HS-5 (cell line): Measurements from ENCODE around the gene SEC24C.
"Not testable (repeated sequence)": the region's sequence is repeated elsewhere in the genome, so short reads cannot be mapped to it uniquely, and the experiment has no call there.

Source experiments
- DNase-seq: peaks from one replicate; pipeline ENCODE4 v3.0.0-alpha.2; 2012; ENCODE audit warnings: low read depth

SEC24C gene

GRCh38 chr10:73796035-73796434 lies 51.9 kb downstream of the SEC24C start:
- not testable (repeated sequence) for DNase-seq

DNA sequence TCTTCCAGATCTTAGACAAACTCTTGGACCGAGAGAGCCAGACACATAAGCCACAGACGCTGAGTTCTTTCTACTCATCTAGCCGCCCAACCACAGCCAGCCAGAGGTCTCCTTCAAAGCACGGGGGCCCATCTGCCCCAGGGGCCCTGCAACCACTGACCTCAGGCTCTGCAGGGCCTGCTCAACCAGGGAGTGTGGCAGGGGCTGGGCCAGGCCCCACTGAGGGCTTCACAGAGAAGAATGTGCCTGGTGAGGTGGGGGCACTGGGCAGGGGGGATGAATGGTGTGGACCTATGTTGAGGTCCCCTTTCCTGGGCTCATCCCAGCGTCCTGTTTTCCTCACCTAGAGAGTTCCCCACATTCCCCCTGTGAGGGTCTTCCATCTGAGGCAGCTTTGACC lies 52.6 kb downstream of the SEC24C start:
- DNase-seq: no peak

DNA sequence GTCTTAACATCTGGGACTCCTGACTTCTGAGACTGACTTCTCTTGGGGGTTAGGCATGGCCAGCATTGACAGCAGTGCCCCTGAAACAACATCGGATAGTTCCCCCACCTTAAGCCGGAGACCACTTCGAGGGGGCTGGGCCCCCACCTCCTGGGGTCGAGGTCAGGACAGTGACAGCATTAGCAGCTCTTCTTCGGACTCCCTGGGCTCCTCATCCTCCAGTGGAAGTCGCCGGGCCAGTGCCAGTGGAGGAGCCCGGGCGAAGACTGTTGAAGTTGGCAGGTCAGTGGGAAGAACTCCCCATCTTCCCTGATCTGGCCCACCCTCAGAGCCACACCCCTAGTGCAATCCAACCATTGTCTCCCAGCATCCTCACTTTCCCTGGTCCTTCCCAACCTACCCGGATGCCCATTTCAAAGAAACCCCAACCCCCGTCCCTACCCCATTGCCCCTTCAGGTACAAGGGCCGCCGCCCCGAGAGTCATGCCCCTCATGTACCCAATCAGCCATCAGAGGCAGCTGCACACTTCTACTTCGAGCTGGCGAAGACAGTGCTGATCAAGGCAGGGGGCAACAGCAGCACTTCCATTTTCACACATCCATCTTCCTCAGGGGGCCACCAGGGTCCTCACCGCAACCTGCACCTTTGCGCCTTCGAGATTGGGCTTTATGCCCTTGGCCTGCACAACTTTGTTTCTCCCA lies 53.3 kb downstream of the SEC24C start:
- no peak for DNase-seq

DNA sequence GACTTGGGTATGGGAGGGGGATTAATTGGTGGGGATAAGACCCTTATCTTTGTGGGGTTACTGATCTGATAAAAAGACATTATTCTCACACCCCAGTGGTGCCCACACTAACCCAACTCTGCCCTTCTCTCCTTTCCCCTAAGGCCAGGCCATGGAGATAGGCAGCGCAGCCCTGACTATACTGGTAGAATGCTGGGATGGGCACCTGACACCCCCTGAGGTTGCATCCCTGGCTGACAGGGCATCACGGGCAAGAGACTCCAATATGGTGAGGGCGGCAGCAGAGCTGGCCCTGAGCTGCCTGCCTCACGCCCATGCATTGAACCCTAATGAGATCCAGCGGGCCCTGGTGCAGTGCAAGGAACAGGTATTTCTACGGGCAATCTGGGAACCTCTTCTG lies 53.9 kb downstream of the SEC24C start:
- no peak for DNase-seq

DNA sequence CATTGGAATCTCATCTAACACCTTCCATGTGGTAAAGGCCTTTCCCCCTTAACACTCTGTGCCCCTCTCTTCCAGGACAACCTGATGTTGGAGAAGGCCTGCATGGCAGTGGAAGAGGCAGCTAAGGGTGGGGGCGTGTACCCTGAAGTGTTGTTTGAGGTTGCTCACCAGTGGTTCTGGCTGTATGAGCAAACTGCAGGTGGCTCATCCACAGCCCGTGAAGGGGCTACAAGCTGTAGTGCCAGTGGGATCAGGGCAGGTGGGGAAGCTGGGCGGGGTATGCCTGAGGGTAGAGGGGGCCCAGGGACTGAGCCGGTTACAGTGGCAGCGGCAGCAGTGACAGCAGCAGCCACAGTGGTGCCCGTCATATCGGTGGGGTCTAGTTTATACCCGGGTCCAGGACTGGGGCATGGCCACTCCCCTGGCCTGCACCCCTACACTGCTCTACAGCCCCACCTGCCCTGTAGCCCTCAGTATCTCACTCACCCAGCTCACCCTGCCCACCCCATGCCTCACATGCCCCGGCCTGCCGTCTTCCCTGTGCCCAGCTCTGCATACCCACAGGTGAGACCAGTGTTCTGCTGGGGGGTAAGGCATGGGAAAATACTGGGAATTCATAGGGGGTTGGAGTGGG lies 54.9 kb downstream of the SEC24C start:
- DNase-seq: no peak

DNA sequence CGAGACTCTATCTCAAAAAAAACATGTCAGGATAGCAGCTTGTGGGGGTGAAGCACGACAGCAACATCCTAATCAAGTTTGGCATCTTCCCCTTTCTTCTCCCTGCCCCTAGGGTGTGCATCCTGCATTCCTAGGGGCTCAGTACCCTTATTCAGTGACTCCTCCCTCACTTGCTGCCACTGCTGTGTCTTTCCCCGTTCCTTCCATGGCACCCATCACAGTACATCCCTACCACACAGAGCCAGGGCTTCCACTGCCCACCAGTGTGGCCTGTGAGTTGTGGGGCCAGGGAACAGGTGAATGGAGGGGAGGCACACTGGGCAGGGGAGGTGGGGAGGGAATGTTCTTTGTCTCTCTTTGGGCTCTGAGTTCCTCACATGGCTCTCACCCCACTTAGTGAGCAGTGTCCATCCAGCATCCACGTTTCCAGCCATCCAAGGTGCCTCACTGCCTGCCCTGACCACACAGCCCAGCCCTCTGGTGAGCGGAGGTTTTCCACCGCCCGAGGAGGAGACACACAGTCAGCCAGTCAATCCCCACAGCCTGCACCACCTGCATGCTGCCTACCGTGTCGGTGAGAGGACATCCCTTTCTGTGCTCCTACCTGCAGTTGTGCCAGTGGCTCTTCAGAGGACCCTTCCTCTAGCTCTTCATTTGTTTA lies 55.9 kb downstream of the SEC24C start:
- no peak for DNase-seq

DNA sequence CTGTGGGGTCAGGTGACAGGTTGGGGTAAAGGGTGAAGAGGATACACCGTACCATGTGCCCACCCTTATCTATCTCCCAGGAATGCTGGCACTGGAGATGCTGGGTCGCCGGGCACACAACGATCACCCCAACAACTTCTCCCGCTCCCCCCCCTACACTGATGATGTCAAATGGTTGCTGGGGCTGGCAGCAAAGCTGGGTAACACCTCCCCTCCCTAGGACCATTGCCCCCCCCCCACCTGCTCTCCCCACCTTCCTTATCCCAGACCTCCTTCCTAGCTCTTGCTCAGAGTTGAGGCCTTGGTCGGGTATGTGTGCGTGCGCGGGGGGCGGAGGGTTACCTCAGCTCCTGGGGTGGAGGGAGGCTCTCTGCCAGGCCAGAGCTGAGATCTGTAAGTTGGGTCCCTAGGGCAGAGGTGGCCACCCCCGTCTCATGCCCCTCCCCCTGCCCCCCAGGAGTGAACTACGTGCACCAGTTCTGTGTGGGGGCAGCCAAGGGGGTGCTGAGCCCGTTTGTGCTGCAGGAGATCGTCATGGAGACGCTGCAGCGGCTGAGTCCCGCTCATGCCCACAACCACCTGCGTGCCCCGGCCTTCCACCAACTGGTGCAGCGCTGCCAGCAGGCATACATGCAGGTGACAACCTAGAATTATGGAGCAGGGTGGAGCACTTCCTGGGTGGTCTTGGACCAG lies 56.5 kb downstream of the SEC24C start:
- no peak for DNase-seq

DNA sequence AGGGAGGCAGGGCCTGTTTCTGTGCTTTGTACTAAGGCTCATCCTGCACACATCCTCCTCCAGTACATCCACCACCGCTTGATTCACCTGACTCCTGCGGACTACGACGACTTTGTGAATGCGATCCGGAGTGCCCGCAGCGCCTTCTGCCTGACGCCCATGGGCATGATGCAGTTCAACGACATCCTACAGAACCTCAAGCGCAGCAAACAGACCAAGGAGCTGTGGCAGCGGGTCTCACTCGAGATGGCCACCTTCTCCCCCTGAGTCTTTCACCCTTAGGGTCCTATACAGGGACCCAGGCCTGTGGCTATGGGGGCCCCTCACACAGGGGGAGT lies 57.0 kb downstream of the SEC24C start:
- DNase-seq: no peak

- no peak for DNase-seq
Observed at GRCh38 chr10:73802276-73802991, 58.3 kb downstream of the SEC24C start.

- no peak for DNase-seq
Observed at GRCh38 chr10:73803680-73804286, 59.6 kb downstream of the SEC24C start.

- DNase-seq: no peak
Observed at GRCh38 chr10:73806176-73806950, 62.2 kb downstream of the SEC24C start.

- no peak for DNase-seq
Observed at GRCh38 chr10:73807471-73807870, 63.3 kb downstream of the SEC24C start.

DNA sequence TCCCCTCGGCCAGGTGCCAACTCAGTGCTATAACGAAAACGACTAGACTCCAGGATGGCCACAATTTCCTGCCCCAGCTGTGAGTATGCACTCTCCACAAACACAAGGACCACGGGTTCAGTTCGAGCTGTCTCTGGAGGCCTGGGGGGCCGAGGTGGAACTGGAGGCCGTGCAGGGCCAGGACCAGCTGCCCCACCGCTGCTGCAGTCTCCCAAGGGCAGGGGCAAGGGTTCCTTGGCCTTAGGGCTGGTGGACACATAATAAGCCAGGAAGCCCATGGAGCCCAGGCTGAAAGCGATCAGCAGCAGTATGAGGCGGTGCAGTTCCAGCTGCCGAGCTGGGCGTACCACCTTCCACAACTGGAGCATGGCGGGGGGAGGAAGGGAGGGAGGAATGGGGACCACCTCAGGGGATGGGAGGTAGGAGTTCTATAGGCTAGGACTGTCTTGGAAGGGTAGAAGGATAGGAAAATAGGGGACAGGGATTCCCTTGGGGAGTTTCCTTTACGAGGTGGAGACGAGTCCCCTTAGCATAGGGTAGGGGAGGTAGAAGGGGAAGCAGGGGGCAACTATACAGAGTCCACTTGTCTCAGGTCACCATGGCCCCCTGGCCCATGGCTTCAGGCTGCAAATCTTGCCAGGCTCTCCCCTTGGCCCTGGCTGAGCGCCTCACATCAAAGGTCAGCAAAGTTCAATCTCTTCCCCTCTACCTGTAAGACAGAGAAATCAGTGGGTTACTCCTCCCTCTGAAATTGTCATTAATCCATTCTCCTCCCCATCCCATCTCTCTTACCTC lies 64.0 kb downstream of the SEC24C start:
- DNase-seq: no peak

GRCh38 chr10:73809061-73809818 lies 65.1 kb downstream of the SEC24C start:
- DNase-seq: no peak

GRCh38 chr10:73810358-73810734 lies 66.2 kb downstream of the SEC24C start:
- DNase-seq: no peak

DNA sequence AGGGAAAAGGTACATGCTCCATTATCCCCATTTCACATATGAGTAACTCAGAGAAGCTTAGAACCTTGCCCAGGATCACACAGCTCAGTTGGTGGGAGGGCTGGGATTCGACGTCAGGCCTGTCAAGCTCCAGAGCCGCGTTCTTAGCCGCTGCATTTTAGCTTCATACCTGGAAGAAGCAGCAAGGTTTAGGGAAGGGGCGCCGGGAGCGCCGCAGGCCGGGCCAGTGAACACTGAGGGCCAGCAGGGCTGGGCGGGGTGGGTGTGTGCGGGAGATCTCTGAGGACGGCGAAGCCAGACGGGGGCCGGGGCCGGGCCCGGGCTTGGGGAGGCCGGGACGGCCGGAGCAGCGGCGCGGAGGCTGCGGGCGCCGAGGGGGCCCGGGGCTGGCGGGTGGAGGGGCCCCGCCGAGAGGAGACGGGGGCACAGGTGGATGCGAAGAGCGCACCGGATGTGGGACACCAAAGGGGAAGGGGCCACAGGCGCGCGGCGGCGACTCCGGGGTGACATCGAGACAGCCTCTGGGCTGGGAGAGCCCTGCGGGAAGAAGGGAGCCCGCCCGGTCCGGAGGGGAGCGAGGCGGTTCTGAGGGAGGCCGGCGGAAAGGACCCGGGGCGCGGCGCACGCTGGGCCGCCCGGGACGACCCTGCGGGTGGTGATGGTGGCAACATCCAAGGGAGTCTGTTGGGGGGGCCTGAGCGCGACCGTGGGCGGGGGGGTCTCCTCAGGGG lies 66.7 kb downstream of the SEC24C start:
- no peak for DNase-seq

GRCh38 chr10:73812657-73813056 lies 68.5 kb downstream of the SEC24C start:
- no peak for DNase-seq

DNA sequence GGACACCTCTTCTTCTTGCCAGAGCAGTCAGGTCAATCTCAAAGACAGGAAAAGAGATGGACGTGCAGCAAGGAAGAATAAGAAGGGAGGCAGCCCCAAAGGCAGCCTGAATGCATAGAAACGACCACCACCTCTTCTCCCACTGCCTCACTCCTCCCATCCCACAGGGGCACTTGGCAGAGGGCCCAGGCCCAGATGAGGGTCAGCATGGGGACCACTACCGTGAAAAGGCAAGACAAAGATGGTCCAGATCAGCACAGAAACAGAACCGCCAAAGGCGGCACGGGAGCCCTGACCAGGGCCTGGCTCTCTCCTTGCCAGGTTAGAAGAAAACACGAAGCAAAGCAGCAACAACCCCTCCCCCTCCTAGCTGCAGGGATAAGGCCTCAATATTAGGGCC lies 69.2 kb downstream of the SEC24C start:
- no peak for DNase-seq
